SK-N-SH treated with all-trans-retinoic acid at 6 μM for 48 hours (cell line): Measurements from ENCODE around the gene MTCL1.

ENCODE experiments used
- ESRRG ChIP-seq: fragments of 250-450 bp; sonication (Bioruptor Pico); IDR thresholded peaks from 2 replicates; pipeline ENCODE4 v1.6.1; 2021; ENCODE audit warnings: mild to moderate bottlenecking
- GLIS3 ChIP-seq: fragments of 250-450 bp; sonication (Bioruptor Pico); IDR thresholded peaks from 2 replicates; pipeline ENCODE4 v1.5.0; 2020; ENCODE audit warnings: mild to moderate bottlenecking, moderate library complexity
- OSR1 ChIP-seq: fragments of 250-450 bp; sonication (Bioruptor Pico); IDR thresholded peaks from 2 replicates; pipeline ENCODE4 v1.8.0; 2022; ENCODE audit warnings: moderate library complexity, mild to moderate bottlenecking, inconsistent platforms
- PPARA ChIP-seq: fragments of 250-450 bp; sonication (Bioruptor Pico); IDR thresholded peaks from 2 replicates; pipeline ENCODE4 v1.5.0; 2020; ENCODE audit warnings: mild to moderate bottlenecking, borderline replicate concordance
- RARB ChIP-seq: fragments of 250-450 bp; sonication (Bioruptor Pico); IDR thresholded peaks from 2 replicates; pipeline ENCODE4 v1.8.0; 2021; ENCODE audit warnings: mild to moderate bottlenecking, moderate library complexity
- ZFP30 ChIP-seq: fragments of 450-650 bp; formaldehyde crosslinking; IDR thresholded peaks from 2 replicates; pipeline ENCODE4 v1.5.0; 2022; ENCODE audit warnings: mild to moderate bottlenecking, moderate library complexity
- ZNF70 ChIP-seq: fragments of 450-650 bp; formaldehyde crosslinking; IDR thresholded peaks from 2 replicates; pipeline ENCODE4 v1.5.0; 2020; ENCODE audit warnings: mild to moderate bottlenecking, moderate library complexity

DNA sequence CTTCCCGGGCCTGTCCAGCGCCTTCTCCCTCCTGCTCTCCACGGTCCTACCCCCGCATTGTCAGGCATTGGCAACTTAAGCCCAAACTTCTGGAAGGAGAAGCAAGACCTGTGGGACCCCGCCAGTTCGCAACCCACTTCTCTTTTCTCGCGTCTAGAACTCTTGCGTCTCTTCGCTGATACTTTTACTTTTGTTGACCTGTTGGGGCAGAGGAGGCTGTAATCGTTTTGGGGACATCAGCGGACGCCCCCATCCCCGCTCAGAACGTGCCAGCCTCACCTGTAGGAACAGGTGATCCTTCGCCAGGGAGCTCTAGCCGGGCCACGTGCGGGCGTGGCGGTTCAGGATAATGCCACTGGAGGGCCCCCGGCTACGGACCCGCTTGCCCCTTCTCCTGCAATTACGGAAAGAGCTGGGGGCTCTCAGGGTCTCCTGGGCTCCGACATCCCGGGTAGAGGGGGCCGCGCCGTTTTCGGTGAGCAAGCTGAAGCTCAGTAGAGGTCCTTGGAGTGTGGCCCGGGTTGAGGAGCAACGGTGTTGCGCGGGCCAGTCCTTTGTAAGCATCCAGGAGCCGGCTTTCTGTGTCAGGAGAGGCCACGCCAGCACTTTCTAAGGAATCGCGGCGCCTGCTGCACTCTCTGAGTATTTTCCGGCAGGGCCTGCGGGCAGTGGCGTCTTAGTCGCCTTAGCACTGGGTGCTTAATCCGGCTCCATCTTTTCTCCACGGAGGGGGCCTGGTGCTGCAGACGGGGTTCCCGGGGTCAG lies 1.6 kb downstream of the MTCL1 start:
- TF ChIP-seq ZFP30 (no peak), OSR1 (CRISPR knock-in tag) (no peak), RARB (CRISPR knock-in tag) (no peak), ESRRG (CRISPR knock-in tag) (no peak), GLIS3 (CRISPR knock-in tag) (no peak), ZNF70 (CRISPR knock-in tag) (no peak), PPARA (CRISPR knock-in tag) (no peak)
